ENCODE results near the gene ASIP.
"Not testable (repeated sequence)": the region's sequence is repeated elsewhere in the genome, so short reads cannot be mapped to it uniquely, and the experiment has no call there.

Gene ASIP

GRCh38 chr20:34243377-34243776 is 2.2 kb downstream of the ASIP start:
- DNase-seq, result no peak

- DNase-seq, result no peak
Measured at GRCh38 chr20:34246126-34246626, 5.0 kb downstream of the ASIP start.

GRCh38 chr20:34249291-34249690 is 8.1 kb downstream of the ASIP start:
- DNase-seq, result no peak

GRCh38 chr20:34250005-34250404 is 8.8 kb downstream of the ASIP start:
- no peak for DNase-seq

- DNase-seq, result no peak
Measured at GRCh38 chr20:34251619-34252018, 10.4 kb downstream of the ASIP start.

GRCh38 chr20:34252431-34253086 is 11.3 kb downstream of the ASIP start:
- DNase-seq, result not testable (repeated sequence)

- no peak for DNase-seq
Measured at GRCh38 chr20:34254979-34255378, 13.8 kb downstream of the ASIP start.

GRCh38 chr20:34256629-34257124 is 15.5 kb downstream of the ASIP start:
- no peak for DNase-seq

GRCh38 chr20:34260208-34260942 is 19.2 kb downstream of the ASIP start:
- no peak for DNase-seq

GRCh38 chr20:34262488-34263288 is 21.5 kb downstream of the ASIP start:
- no peak for DNase-seq

- not testable (repeated sequence) for DNase-seq
Measured at GRCh38 chr20:34263468-34263867, 22.2 kb downstream of the ASIP start.

- DNase-seq, result no peak
Measured at GRCh38 chr20:34264141-34264540, 22.9 kb downstream of the ASIP start.

- no peak for DNase-seq
Measured at GRCh38 chr20:34268145-34268544, 26.9 kb downstream of the ASIP start.

- no peak for DNase-seq
Measured at GRCh38 chr20:34268851-34269636, 27.8 kb downstream of the ASIP start.

GRCh38 chr20:34269996-34270627 is 28.9 kb downstream of the ASIP start:
- DNase-seq, result no peak

GRCh38 chr20:34271956-34272355 is 30.7 kb downstream of the ASIP start:
- DNase-seq, result no peak

- no peak for DNase-seq
Measured at GRCh38 chr20:34274694-34275093, 33.5 kb downstream of the ASIP start.

- no peak for DNase-seq
Measured at GRCh38 chr20:34281177-34281576, 40.0 kb downstream of the ASIP start.

- no peak for DNase-seq
Measured at GRCh38 chr20:34282041-34282440, 40.8 kb downstream of the ASIP start.

- DNase-seq, result no peak
Measured at GRCh38 chr20:34283844-34284243, 42.6 kb downstream of the ASIP start.

GRCh38 chr20:34285450-34285849 is 44.2 kb downstream of the ASIP start:
- no peak for DNase-seq

- DNase-seq, result not testable (repeated sequence)
Measured at GRCh38 chr20:34287500-34287899, 46.3 kb downstream of the ASIP start.

All from NCI-H446 treated with DMSO at 0.1 percent for 48 hours (cell line).